ENCODE data around the gene LPCAT1. TPM values are rescaled to one million over a fixed set of nuclear protein-coding genes. Genes with fewer than 3 reads are reported as not detected.

The LPCAT1 gene
- total RNA-seq, 2 donors from 2014 or later: 78.5 to 124 TPM

DNA sequence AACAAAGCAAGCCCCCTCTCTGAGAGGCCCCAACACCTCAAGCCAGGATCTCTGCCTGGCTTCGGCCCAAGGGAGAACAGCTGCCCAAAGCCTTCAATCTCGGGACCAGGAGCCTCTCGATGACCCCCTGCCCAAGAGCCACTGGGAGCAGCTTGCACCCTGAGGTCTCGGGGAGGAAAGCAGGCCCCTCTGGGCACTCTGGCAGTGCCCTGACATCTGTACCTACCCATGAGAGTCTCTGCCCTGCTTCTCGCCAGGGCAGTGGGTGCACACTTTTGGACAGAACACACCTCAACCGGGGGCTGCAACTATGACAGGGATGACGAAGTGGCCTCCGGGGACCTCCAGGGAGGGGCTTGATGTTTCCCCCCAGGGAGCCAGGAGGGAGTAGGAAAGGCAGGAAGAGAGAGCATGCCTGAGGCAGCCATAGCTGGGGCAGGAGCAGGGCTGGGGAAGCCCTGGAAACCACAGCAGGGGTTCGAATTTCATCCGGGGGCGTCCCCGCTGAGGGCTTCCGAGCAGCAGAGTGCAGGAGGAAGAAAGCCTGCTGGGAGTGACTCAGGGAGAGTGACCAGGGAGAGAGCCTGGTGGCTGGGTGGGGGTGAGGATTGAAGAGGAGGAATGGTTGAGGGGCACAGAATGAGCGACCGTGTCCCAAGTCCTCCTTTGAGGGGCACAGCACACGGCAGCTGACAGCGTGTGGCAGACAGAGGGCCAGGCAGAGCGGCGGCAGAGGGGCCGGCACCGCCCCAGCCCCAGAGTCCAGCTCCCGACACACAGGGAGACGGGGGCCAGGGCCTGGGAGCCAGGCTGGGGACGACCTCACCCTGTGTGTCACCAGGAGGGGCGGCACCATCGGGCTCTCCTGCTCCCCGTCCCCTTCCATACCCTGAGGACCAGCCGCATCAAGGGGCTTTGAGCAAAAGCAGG, 1.8 kb downstream of the LPCAT1 start:
- WGBS, 2 experiments (ENCODE audit: insufficient coverage in 1 of 2, insufficient read length in 1 of 2): 31 to 38% methylated on average over 14 to 28 of the region's 28 CpGs
- Mint-ChIP-seq H3K36me3 (ENCODE audit: low read depth) (peaks cover 28% of the 10 kb centered on the region), H3K27ac (peak overlapping the region; percentile 82), H3K4me3 (peak overlapping the region; percentile 81), H3K27me3 (ENCODE audit: insufficient read depth) (no peaks in the 10 kb centered on the region), H3K9me3 (no peaks in the 10 kb centered on the region), H3K4me1 (peaks cover 21% of the 10 kb centered on the region)
- Histone ChIP-seq H3K9ac (ENCODE audit: extremely low read depth, low read length, poor library complexity, severe bottlenecking) (no peak overlapping the region), H3K27ac (ENCODE audit: low read depth, low read length) (no peak overlapping the region), H3K4me3 (ENCODE audit: low read length) (peak overlapping the region; percentile 77), H3K9me3 (ENCODE audit: control insufficient read depth, low read length) (no peaks in the 10 kb centered on the region), H3K4me1 (ENCODE audit: control insufficient read depth, insufficient read depth, low read length) (peaks cover 6% of the 10 kb centered on the region), H3K36me3 (ENCODE audit: control insufficient read depth, insufficient read depth, low read length) (peaks cover 30% of the 10 kb centered on the region), H3K27me3 (ENCODE audit: control insufficient read depth, insufficient read depth, low read length, poor library complexity, severe bottlenecking) (no peaks in the 10 kb centered on the region)
- DNase-seq: peak; percentile 71
- TF ChIP-seq, protein P1, sequence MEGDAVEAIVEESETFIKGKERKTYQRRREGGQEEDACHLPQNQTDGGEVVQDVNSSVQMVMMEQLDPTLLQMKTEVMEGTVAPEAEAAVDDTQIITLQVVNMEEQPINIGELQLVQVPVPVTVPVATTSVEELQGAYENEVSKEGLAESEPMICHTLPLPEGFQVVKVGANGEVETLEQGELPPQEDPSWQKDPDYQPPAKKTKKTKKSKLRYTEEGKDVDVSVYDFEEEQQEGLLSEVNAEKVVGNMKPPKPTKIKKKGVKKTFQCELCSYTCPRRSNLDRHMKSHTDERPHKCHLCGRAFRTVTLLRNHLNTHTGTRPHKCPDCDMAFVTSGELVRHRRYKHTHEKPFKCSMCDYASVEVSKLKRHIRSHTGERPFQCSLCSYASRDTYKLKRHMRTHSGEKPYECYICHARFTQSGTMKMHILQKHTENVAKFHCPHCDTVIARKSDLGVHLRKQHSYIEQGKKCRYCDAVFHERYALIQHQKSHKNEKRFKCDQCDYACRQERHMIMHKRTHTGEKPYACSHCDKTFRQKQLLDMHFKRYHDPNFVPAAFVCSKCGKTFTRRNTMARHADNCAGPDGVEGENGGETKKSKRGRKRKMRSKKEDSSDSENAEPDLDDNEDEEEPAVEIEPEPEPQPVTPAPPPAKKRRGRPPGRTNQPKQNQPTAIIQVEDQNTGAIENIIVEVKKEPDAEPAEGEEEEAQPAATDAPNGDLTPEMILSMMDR (conservative IDR thresholded peaks at IDR 0.05): no peak

DNA sequence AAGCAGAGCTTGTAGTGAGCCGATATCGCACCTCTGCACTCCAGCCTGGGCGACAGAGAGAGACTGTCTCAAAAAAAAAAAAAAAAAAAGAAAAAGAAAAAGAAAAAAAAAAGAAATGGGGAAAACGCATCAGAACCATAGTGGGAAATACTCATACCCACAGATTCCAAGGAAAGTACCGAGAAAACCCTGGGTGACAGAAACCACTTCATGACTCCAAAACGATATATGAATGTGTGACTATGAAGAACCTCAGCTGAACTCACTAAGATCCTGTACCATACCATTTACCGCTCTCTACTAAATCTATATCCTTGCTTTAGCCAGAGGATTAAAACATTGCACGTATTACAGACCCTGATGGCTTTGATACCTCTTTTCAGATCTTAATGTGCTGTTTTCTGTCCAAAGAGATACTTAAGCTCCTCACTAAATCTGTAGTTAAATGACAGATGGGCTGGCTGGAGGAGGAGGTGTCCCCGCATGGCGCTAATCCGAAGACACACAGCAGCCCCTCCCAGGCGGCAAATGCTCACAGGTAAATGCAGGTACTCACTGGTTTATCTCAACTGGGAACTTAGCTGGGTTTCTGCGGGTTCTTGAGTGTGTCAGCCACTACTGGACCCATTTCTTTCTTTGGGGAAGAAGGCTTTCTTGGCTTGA, 2.8 kb downstream of the LPCAT1 start:
- peaks cover 31% of the 10 kb centered on the region for H3K4me1 Mint-ChIP-seq
- no peak overlapping the region for H3K4me3 ChIP-seq (ENCODE audit: low read length)
- no peak overlapping the region for H3K27ac ChIP-seq (ENCODE audit: low read depth, low read length)
- TF ChIP-seq, protein P1 (conservative IDR thresholded peaks at IDR 0.05): no peak
- H3K9me3 Mint-ChIP-seq: no peaks in the 10 kb centered on the region
- H3K9ac ChIP-seq (ENCODE audit: extremely low read depth, low read length, poor library complexity, severe bottlenecking): no peak overlapping the region
- no peaks in the 10 kb centered on the region for H3K9me3 ChIP-seq (ENCODE audit: control insufficient read depth, low read length)
- no peaks in the 10 kb centered on the region for H3K27me3 ChIP-seq (ENCODE audit: control insufficient read depth, insufficient read depth, low read length, poor library complexity, severe bottlenecking)
- H3K4me1 ChIP-seq (ENCODE audit: control insufficient read depth, insufficient read depth, low read length): peaks cover 6% of the 10 kb centered on the region
- H3K27ac Mint-ChIP-seq: no peak overlapping the region
- H3K36me3 Mint-ChIP-seq (ENCODE audit: low read depth): peaks cover 29% of the 10 kb centered on the region
- H3K4me3 Mint-ChIP-seq: peak overlapping the region; percentile 81
- 84 to 92% methylated on average over 9 to 13 of the region's 13 CpGs for WGBS, 2 experiments (ENCODE audit: insufficient coverage in 1 of 2, insufficient read length in 1 of 2)
- H3K36me3 ChIP-seq (ENCODE audit: control insufficient read depth, insufficient read depth, low read length): peaks cover 30% of the 10 kb centered on the region
- H3K27me3 Mint-ChIP-seq (ENCODE audit: insufficient read depth): no peaks in the 10 kb centered on the region
- DNase-seq: peak; percentile 56

DNA sequence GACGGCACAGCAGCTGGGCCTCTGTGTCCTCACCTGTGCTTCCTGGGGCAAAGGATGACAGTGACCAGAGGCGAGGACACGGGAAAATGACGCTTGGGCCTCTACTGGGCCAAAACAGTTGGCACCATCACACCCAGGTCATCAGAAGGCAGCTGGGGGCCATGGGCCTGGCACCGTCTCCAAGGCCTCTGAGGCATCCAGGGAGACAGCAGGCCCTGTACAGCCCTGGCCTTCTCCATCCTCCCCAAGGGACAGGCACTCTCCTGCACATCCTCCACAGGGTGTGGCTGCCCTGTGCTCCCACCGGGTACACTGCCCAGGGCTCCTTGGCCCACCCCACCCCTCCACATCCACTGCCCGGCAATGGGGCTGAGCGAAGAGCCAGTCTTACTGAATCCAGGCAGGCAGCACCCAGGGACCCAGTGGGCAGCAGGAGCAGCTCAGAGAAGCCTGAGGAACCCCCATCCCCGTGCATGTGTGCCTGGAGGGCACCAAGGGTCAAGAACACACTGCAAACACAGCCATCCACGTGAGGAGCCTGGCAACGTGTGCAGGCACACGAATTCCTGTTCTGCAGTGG, 4.0 kb downstream of the LPCAT1 start:
- no peaks in the 10 kb centered on the region for H3K9me3 Mint-ChIP-seq
- no peak overlapping the region for H3K4me3 ChIP-seq (ENCODE audit: low read length)
- no peak overlapping the region for H3K4me3 Mint-ChIP-seq
- peaks cover 29% of the 10 kb centered on the region for H3K36me3 Mint-ChIP-seq (ENCODE audit: low read depth)
- H3K27me3 Mint-ChIP-seq (ENCODE audit: insufficient read depth): no peaks in the 10 kb centered on the region
- no peak overlapping the region for H3K27ac ChIP-seq (ENCODE audit: low read depth, low read length)
- H3K27me3 ChIP-seq (ENCODE audit: control insufficient read depth, insufficient read depth, low read length, poor library complexity, severe bottlenecking): no peaks in the 10 kb centered on the region
- DNase-seq: peak; percentile 33
- no peaks in the 10 kb centered on the region for H3K9me3 ChIP-seq (ENCODE audit: control insufficient read depth, low read length)
- no peak overlapping the region for H3K9ac ChIP-seq (ENCODE audit: extremely low read depth, low read length, poor library complexity, severe bottlenecking)
- peaks cover 30% of the 10 kb centered on the region for H3K36me3 ChIP-seq (ENCODE audit: control insufficient read depth, insufficient read depth, low read length)
- no peak overlapping the region for H3K27ac Mint-ChIP-seq
- H3K4me1 Mint-ChIP-seq: peaks cover 37% of the 10 kb centered on the region
- H3K4me1 ChIP-seq (ENCODE audit: control insufficient read depth, insufficient read depth, low read length): peaks cover 6% of the 10 kb centered on the region
- 93% methylated on average over 7 to 12 of the region's 12 CpGs for WGBS, 2 experiments (ENCODE audit: insufficient coverage in 1 of 2, insufficient read length in 1 of 2)
- TF ChIP-seq, protein P1 (conservative IDR thresholded peaks at IDR 0.05): no peak

Measured in endodermal cell (in vitro differentiated cells).